H1 (cell line): ENCODE data around the gene NRXN3. TPM values are rescaled to one million over a fixed set of nuclear protein-coding genes. Genes with fewer than 3 reads are reported as not detected.

Experiments used
- CTCF ChIA-PET: fragments of 300-600 bp; sonication (Branson Sonifier 250); formaldehyde crosslinking; loops from one replicate; lab custom pipeline; 2021; ENCODE audit not compliant: partially characterized antibody; lab: Charles Lee
- POLR2A ChIA-PET: fragments of 300-600 bp; sonication (Branson Sonifier 250); formaldehyde crosslinking; loops from one replicate; lab custom pipeline; 2021; ENCODE audit warnings: inconsistent platforms; ENCODE audit not compliant: partially characterized antibody; lab: Charles Lee
- DNase-seq, 2 experiments: peaks; one replicate each; pipeline versions ENCODE4 v3.0.0 to v3.0.0-alpha.2; 2010 to 2022; ENCODE audit warnings: low spot score in 2 of 2, low read depth in 1 of 2, mixed read lengths in 1 of 2
- FAIRE-seq: peaks from 2 replicates; lab custom pipeline; 2011; peaks lifted over from hg19 to GRCh38; lab: Jason Lieb, UNC
- H2AFZ ChIP-seq: 2 replicates; pipeline ENCODE4 v1.8.1; 2012; ENCODE audit warnings: low read length, inconsistent platforms
- H2AK5ac ChIP-seq: 2 replicates; pipeline ENCODE4 v1.6.1; 2013; ENCODE audit warnings: low read depth, low read length
- H2BK120ac ChIP-seq: replicated peaks from 2 replicates; pipeline ENCODE3; 2013; ENCODE audit warnings: low read depth, low read length, inconsistent platforms
- H2BK12ac ChIP-seq: 2 replicates; pipeline ENCODE4 v1.6.1; 2013; ENCODE audit warnings: low read depth, low read length
- H2BK15ac ChIP-seq: 2 replicates; pipeline ENCODE4 v1.6.1; 2013; ENCODE audit warnings: low read length
- H2BK20ac ChIP-seq: 2 replicates; pipeline ENCODE4 v1.6.1; 2013; ENCODE audit warnings: low read length
- H2BK5ac ChIP-seq: 2 replicates; pipeline ENCODE4 v1.6.1; 2013; ENCODE audit warnings: low read depth, low read length
- H3K14ac ChIP-seq: 2 replicates; pipeline ENCODE4 v1.6.1; 2013; ENCODE audit warnings: inconsistent platforms; ENCODE audit not compliant: insufficient read length
- H3K18ac ChIP-seq: 2 replicates; pipeline ENCODE4 v1.6.1; 2013; ENCODE audit warnings: low read length; ENCODE audit errors: extremely low read depth
- H3K23ac ChIP-seq: 2 replicates; pipeline ENCODE4 v1.6.1; 2013; ENCODE audit warnings: inconsistent platforms; ENCODE audit not compliant: insufficient read length
- H3K23me2 ChIP-seq: 2 replicates; pipeline ENCODE4 v1.6.1; 2013; ENCODE audit warnings: low read depth, low read length
- H3K27ac ChIP-seq: 2 replicates; pipeline ENCODE4 v1.6.1; 2011; ENCODE audit warnings: low read depth, low read length, inconsistent platforms
- H3K27me3 ChIP-seq, 4 experiments: replicated peaks in 1 of 4; 1 replicate in 1 of 4; 2 replicates in 3 of 4; pipeline versions ENCODE4 v1.6.1 to v1.8.1; 2011 to 2013; ENCODE audit warnings: low read length in 3 of 4, mild to moderate bottlenecking in 3 of 4, inconsistent platforms in 2 of 4, mixed read lengths in 2 of 4, moderate library complexity in 1 of 4; ENCODE audit not compliant: control insufficient read depth in 3 of 4, insufficient read depth in 3 of 4; ENCODE audit errors: extremely low read depth in 1 of 4
- H3K36me3 ChIP-seq, 4 experiments: 2 replicates each; pipeline versions ENCODE4 v1.6.1 to v1.8.1; 2011 to 2013; ENCODE audit warnings: mild to moderate bottlenecking in 4 of 4, low read length in 3 of 4, moderate library complexity in 2 of 4, control low read depth in 1 of 4, inconsistent platforms in 1 of 4; ENCODE audit not compliant: insufficient read depth in 4 of 4, control insufficient read depth in 2 of 4
- H3K4ac ChIP-seq: replicated peaks from 2 replicates; pipeline ENCODE3; 2013; ENCODE audit warnings: low read length, low read depth, mixed read lengths, inconsistent platforms; ENCODE audit not compliant: insufficient read length
- H3K4me1 ChIP-seq, 4 experiments: replicated peaks in 1 of 4; 1 replicate in 1 of 4; 2 replicates in 3 of 4; pipeline versions ENCODE4 v1.6.1 to v1.8.1; 2011 to 2013; ENCODE audit warnings: low read length in 3 of 4, inconsistent platforms in 2 of 4, mixed read lengths in 1 of 4; ENCODE audit not compliant: insufficient read depth in 4 of 4, control insufficient read depth in 3 of 4
- H3K4me2 ChIP-seq, 2 experiments: 2 replicates each; pipeline versions ENCODE4 v1.6.1 to v1.8.1; 2011 to 2013; ENCODE audit warnings: low read depth in 2 of 2, low read length in 2 of 2, control low read depth in 1 of 2, inconsistent platforms in 1 of 2, mild to moderate bottlenecking in 1 of 2; ENCODE audit not compliant: insufficient read depth in 1 of 2
- H3K4me3 ChIP-seq, 4 experiments: fragments of 200-600, 300-600 bp in 1 of 4; sonication (generic), shearing (Covaris generic), sonication (Bioruptor Twin) in 1 of 4; 2 replicates each; pipeline versions ENCODE4 v1.5.1 to v1.8.1; 2011 to 2016; ENCODE audit warnings: low read length in 4 of 4, low read depth in 3 of 4, control low read depth in 2 of 4, inconsistent platforms in 2 of 4, mild to moderate bottlenecking in 2 of 4, mixed read lengths in 1 of 4, moderate library complexity in 1 of 4; ENCODE audit not compliant: insufficient read depth in 2 of 4; ENCODE audit errors: extremely low read depth in 1 of 4
- H3K56ac ChIP-seq: replicated peaks from 2 replicates; pipeline ENCODE3; 2013; ENCODE audit warnings: low read depth, mild to moderate bottlenecking, mixed read lengths, low read length, inconsistent platforms; ENCODE audit not compliant: insufficient read length
- H3K79me1 ChIP-seq: 2 replicates; pipeline ENCODE4 v1.6.1; 2013; ENCODE audit warnings: low read depth, low read length, control low read depth
- H3K79me2 ChIP-seq, 2 experiments: 2 replicates each; pipeline versions ENCODE4 v1.6.1 to v1.8.1; 2012 to 2013; ENCODE audit warnings: low read length in 2 of 2, mild to moderate bottlenecking in 2 of 2, inconsistent platforms in 1 of 2; ENCODE audit not compliant: insufficient read depth in 2 of 2, control insufficient read depth in 1 of 2
- H3K9ac ChIP-seq, 4 experiments: replicated peaks in 1 of 4; 1 replicate in 1 of 4; 2 replicates in 3 of 4; pipeline versions ENCODE4 v1.6.1 to v1.8.1; 2011 to 2013; ENCODE audit warnings: low read depth in 3 of 4, low read length in 3 of 4, control low read depth in 2 of 4, mild to moderate bottlenecking in 2 of 4, moderate library complexity in 2 of 4, inconsistent platforms in 1 of 4; ENCODE audit errors: extremely low read depth in 1 of 4
- H3K9me3 ChIP-seq, 2 experiments: 2 replicates each; pipeline versions ENCODE4 v1.6.1 to v1.8.1; 2012 to 2013; ENCODE audit warnings: mild to moderate bottlenecking in 2 of 2, moderate library complexity in 2 of 2, control low read depth in 1 of 2, inconsistent platforms in 1 of 2, low read depth in 1 of 2, low read length in 1 of 2, mixed read lengths in 1 of 2; ENCODE audit not compliant: insufficient read depth in 2 of 2
- H4K20me1 ChIP-seq, 2 experiments: replicated peaks in 1 of 2; 2 replicates each; pipeline versions ENCODE3 to v1.8.1; 2011 to 2013; ENCODE audit warnings: inconsistent platforms in 2 of 2, low read length in 2 of 2, mild to moderate bottlenecking in 1 of 2; ENCODE audit not compliant: insufficient read depth in 2 of 2, control insufficient read depth in 1 of 2
- H4K5ac ChIP-seq: 2 replicates; pipeline ENCODE4 v1.6.1; 2013; ENCODE audit warnings: low read length, low read depth, mixed read lengths, inconsistent platforms; ENCODE audit not compliant: insufficient read length
- H4K8ac ChIP-seq: 2 replicates; pipeline ENCODE4 v1.8.0; 2013; ENCODE audit warnings: mild to moderate bottlenecking, moderate library complexity, low read length, inconsistent platforms; ENCODE audit not compliant: insufficient read depth; ENCODE audit errors: extremely low read depth
- H4K91ac ChIP-seq: replicated peaks from 2 replicates; pipeline ENCODE3; 2013; ENCODE audit warnings: low read length, mixed read lengths, inconsistent platforms; ENCODE audit not compliant: insufficient read length
- BCL11A ChIP-seq, 2 experiments: IDR thresholded peaks; one replicate each; pipeline ENCODE4 v1.6.1; 2011; ENCODE audit warnings: low read depth in 2 of 2, low read length in 2 of 2, mild to moderate bottlenecking in 2 of 2
- BRCA1 ChIP-seq: IDR thresholded peaks from 2 replicates; pipeline ENCODE4 v1.6.1; 2012; ENCODE audit warnings: low read depth, low read length, improper control_type of control experiment
- CREB1 ChIP-seq: IDR thresholded peaks from 2 replicates; pipeline ENCODE4 v1.6.1; 2012; ENCODE audit warnings: inconsistent platforms
- EZH2 ChIP-seq: fragments of 200-600 bp; sonication (generic); IDR thresholded peaks from 2 replicates; pipeline ENCODE4 v1.7.1; 2012; ENCODE audit warnings: low read depth, mild to moderate bottlenecking, moderate library complexity, low read length, inconsistent platforms; ENCODE audit not compliant: severe bottlenecking
- JUND ChIP-seq: IDR thresholded peaks from 2 replicates; pipeline ENCODE4 v1.6.1; 2011; ENCODE audit warnings: mild to moderate bottlenecking, improper control_type of control experiment, low read length
- SIRT6 ChIP-seq: IDR thresholded peaks from one replicate; pipeline ENCODE4 v1.7.1; 2012; ENCODE audit warnings: low read length, inconsistent platforms
- WGBS, 2 experiments: shearing (Covaris generic) in 1 of 2; methylation state at CpG; one replicate each; pipeline versions ENCODE4 v1.1.6 to v1.1.7; 2013 to 2015; ENCODE audit warnings: low lambda C conversion rate in 2 of 2, mixed read lengths in 2 of 2, inconsistent platforms in 1 of 2, low coverage in 1 of 2, missing lambda C conversion rate in 1 of 2; ENCODE audit not compliant: insufficient replicate concordance in 2 of 2, insufficient coverage in 1 of 2, insufficient read length in 1 of 2; ENCODE audit errors: extremely low coverage in 1 of 2, missing lambda C conversion rate in 1 of 2; 5-methylcytosine and 5-hydroxymethylcytosine counted together
- polyA plus RNA-seq, 7 experiments: library from polyadenylated mRNA; depleted of rRNA in 3 of 7; stranded (reverse) in 5 of 7; unstranded in 2 of 7; fragments of >200 nt in 5 of 7; fragments of 200-250 nt in 2 of 7; gene quantifications; 1 replicate in 5 of 7; 2 replicates in 1 of 7; 4 replicates in 1 of 7; pipeline versions ENCODE4 v1.2.1 to v1.2.3, GENCODE V29; 2011 to 2013; ENCODE audit warnings: missing spikeins in 2 of 7, mixed read lengths in 2 of 7
- total RNA-seq: library from RNA; stranded (reverse); fragmentation: NEBNext Ultra II Directional; extraction: Animal tissue kit (Norgen Biotek cat#: 25700); gene quantifications from 2 replicates; pipeline ENCODE4 v1.2.1, GENCODE V29; 2021

Gene NRXN3
- total and polyA plus RNA-seq, 2 of the 8 experiments (the other 6 are each of a cell fraction or from before 2014, with no cell fraction given): 2.6 to 4.1 TPM

- H2BK5ac ChIP-seq: no peak overlapping the region
- no peak overlapping the region for H3K9ac ChIP-seq
- no peaks in the 10 kb centered on the region for H3K9me3 ChIP-seq
- H2BK120ac ChIP-seq: no peak overlapping the region
- FAIRE-seq: no peak
- TF ChIP-seq SIRT6 (no peak), BCL11A (IDR thresholded peaks at IDR 0.05; ENCODE audit: low read depth in 2 of 2, low read length in 2 of 2) (no peak), CREB1 (no peak), EZH2 (no peak), JUND (no peak), BRCA1 (no peak)
- no peak overlapping the region for H2AK5ac ChIP-seq
- no peak overlapping the region for H2BK20ac ChIP-seq
- no peak overlapping the region for H2BK15ac ChIP-seq
- H3K4ac ChIP-seq: no peak overlapping the region
- H3K27me3 ChIP-seq: no peaks in the 10 kb centered on the region
- POLR2A ChIA-PET: no interaction called here
- H4K20me1 ChIP-seq: no peaks in the 10 kb centered on the region
- no peak overlapping the region for H3K18ac ChIP-seq
- no peak overlapping the region for H4K8ac ChIP-seq
- H3K4me3 ChIP-seq: no peak overlapping the region
- no peak overlapping the region for H3K27ac ChIP-seq
- H2BK12ac ChIP-seq: no peak overlapping the region
- WGBS, 2 experiments: 84% methylated on average over 2 of the region's 2 CpGs; no CpG with 5 or more reads in 1 of the 2 experiments
- no peak overlapping the region for H2AFZ ChIP-seq
- no peaks in the 10 kb centered on the region for H3K79me2 ChIP-seq
- no peaks in the 10 kb centered on the region for H3K4me1 ChIP-seq
- H3K14ac ChIP-seq: no peak overlapping the region
- no peak overlapping the region for H3K4me2 ChIP-seq
- H3K36me3 ChIP-seq: no peaks in the 10 kb centered on the region
- no peaks in the 10 kb centered on the region for H3K23me2 ChIP-seq
- no peak for DNase-seq
- H3K79me1 ChIP-seq: no peaks in the 10 kb centered on the region
- no peak overlapping the region for H4K5ac ChIP-seq
- no peak overlapping the region for H3K56ac ChIP-seq
- CTCF ChIA-PET: interaction anchor here (1.1 kb wide), 1 partner anchor 8 kb away, joined by 3 read pairs; no protein-coding TSS in a partner anchor
- no peak overlapping the region for H3K23ac ChIP-seq
- H4K91ac ChIP-seq: no peak overlapping the region
Measured at GRCh38 chr14:79082883-79083282, 912.7 kb downstream of the NRXN3 start.
